GM23248 (cell line): ENCODE data around the gene PTPRT. TPM values are rescaled to one million over a fixed set of nuclear protein-coding genes. Genes with fewer than 3 reads are reported as not detected.

Source experiments
- DNase-seq: peaks from one replicate; pipeline ENCODE4 v3.0.0-alpha.2; 2015
- H2AFZ ChIP-seq: fragments of 200-600 bp; sonication (generic); 2 replicates; pipeline ENCODE4 v1.6.1; 2016; ENCODE audit warnings: antibody characterized with exemption
- H3F3A ChIP-seq: fragments of 200-600 bp; sonication (generic); 2 replicates; pipeline ENCODE4 v1.6.1; 2016; ENCODE audit warnings: mild to moderate bottlenecking, antibody characterized with exemption, mixed run types; ENCODE audit not compliant: insufficient read depth
- H3K27ac ChIP-seq: fragments of 200-600 bp; sonication (generic); 2 replicates; pipeline ENCODE4 v1.5.1; 2016; ENCODE audit warnings: mild to moderate bottlenecking
- H3K27me3 ChIP-seq: fragments of 200-600 bp; sonication (generic); replicated peaks from 2 replicates; pipeline ENCODE4 v1.6.1; 2016; ENCODE audit warnings: mild to moderate bottlenecking; ENCODE audit not compliant: insufficient read depth
- H3K36me3 ChIP-seq: fragments of 200-600 bp; sonication (generic); 2 replicates; pipeline ENCODE4 v1.6.1; 2016; ENCODE audit warnings: low read depth, mild to moderate bottlenecking
- H3K4me1 ChIP-seq: fragments of 200-600 bp; sonication (generic); 2 replicates; pipeline ENCODE4 v1.6.1; 2016; ENCODE audit warnings: mild to moderate bottlenecking; ENCODE audit not compliant: insufficient read depth
- H3K4me2 ChIP-seq: fragments of 200-600 bp; sonication (generic); one replicate; pipeline ENCODE4 v1.6.1; 2016; ENCODE audit warnings: mild to moderate bottlenecking; ENCODE audit not compliant: unreplicated experiment
- H3K4me3 ChIP-seq: fragments of 200-600 bp; sonication (generic); 2 replicates; pipeline ENCODE4 v1.5.1; 2016; ENCODE audit warnings: mild to moderate bottlenecking
- H3K79me2 ChIP-seq: fragments of 200-600 bp; sonication (generic); 2 replicates; pipeline ENCODE4 v1.6.1; 2016; ENCODE audit warnings: mild to moderate bottlenecking; ENCODE audit not compliant: insufficient read depth
- H3K9ac ChIP-seq: fragments of 200-600 bp; sonication (generic); 2 replicates; pipeline ENCODE4 v1.6.1; 2016; ENCODE audit warnings: mild to moderate bottlenecking
- H3K9me2 ChIP-seq: fragments of 200-600 bp; sonication (generic); 2 replicates; pipeline ENCODE4 v1.6.1; 2016; ENCODE audit warnings: mixed run types, mild to moderate bottlenecking, moderate library complexity; ENCODE audit not compliant: insufficient read depth
- H3K9me3 ChIP-seq: fragments of 200-600 bp; sonication (generic); one replicate; pipeline ENCODE4 v1.6.1; 2017; ENCODE audit warnings: low read depth
- H4K20me1 ChIP-seq: fragments of 200-600 bp; sonication (generic); 2 replicates; pipeline ENCODE4 v1.6.0; 2016; ENCODE audit not compliant: insufficient read depth
- EZH2 ChIP-seq: fragments of 200-600 bp; sonication (generic); IDR thresholded peaks from 2 replicates; pipeline ENCODE4 v1.6.1; 2018; ENCODE audit warnings: antibody characterized with exemption, mild to moderate bottlenecking; ENCODE audit not compliant: insufficient read depth, poor library complexity, severe bottlenecking
- EZH2phosphoT487 ChIP-seq: fragments of 200-600 bp; sonication (generic); IDR thresholded peaks from 2 replicates; pipeline ENCODE4 v1.6.1; 2018; ENCODE audit warnings: antibody characterized with exemption, moderate library complexity, mild to moderate bottlenecking, low read depth; ENCODE audit not compliant: insufficient read depth
- WGBS, 2 experiments: methylation state at CpG; one replicate each; pipeline ENCODE4 v1.1.6; 2015 to 2017; ENCODE audit warnings: low lambda C conversion rate in 2 of 2, low coverage in 1 of 2; ENCODE audit errors: missing lambda C conversion rate in 2 of 2; 5-methylcytosine and 5-hydroxymethylcytosine counted together
- in situ Hi-C: fragments of 300-500 bp; cut with MboI; formaldehyde crosslinking; loops from 2 replicates; pipeline ENCODE4 v1.15.0; 2020
- polyA plus RNA-seq: library from polyadenylated mRNA; unstranded; fragments of >200 nt; fragmentation: Nextera tagmentation; extraction: Ambion mirVana; gene quantifications from 2 replicates; pipeline ENCODE4 v1.2.1, GENCODE V29; 2016
- total RNA-seq: library from RNA; depleted of rRNA; stranded (reverse); fragments of >200 nt; shearing (Covaris generic); gene quantifications from 2 replicates; pipeline ENCODE4 v1.2.3, GENCODE V29; 2014

PTPRT gene
- total and polyA plus RNA-seq, 2 experiments from 2014 or later = not detected

DNA sequence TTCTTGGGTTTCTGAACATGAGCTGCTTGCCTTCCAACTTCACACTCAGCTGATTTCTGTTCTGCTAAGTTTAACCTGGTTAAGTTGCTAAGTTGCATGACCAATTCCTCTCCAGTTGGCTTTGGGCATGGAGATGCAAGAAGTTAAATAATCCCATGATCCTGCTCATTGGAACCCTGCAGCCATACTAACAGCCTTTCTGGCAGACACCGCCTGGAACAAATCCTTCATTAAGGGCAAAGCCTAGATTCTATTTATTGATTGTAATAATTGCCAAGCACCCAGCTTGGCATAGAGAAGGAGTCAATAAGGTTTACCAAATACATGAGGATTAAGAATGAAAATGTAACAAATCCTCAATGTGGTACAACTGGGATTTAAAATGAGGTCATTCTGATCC is 829.1 kb downstream of the PTPRT start:
- no peak overlapping the region for H3K4me3 ChIP-seq
- no peaks in the 10 kb centered on the region for H3F3A ChIP-seq
- H3K27ac ChIP-seq = no peak overlapping the region
- no peak overlapping the region for H2AFZ ChIP-seq
- H3K27me3 ChIP-seq = no peaks in the 10 kb centered on the region
- H3K4me2 ChIP-seq = no peak overlapping the region
- H4K20me1 ChIP-seq = no peaks in the 10 kb centered on the region
- TF ChIP-seq EZH2phosphoT487 = no peak
- TF ChIP-seq EZH2 = no peak
- H3K79me2 ChIP-seq = no peaks in the 10 kb centered on the region
- H3K36me3 ChIP-seq = no peaks in the 10 kb centered on the region
- no peaks in the 10 kb centered on the region for H3K4me1 ChIP-seq
- in situ Hi-C loops = no loop called here
- 43 to 48% methylated on average over 1 of the region's 1 CpG for WGBS, 2 experiments
- DNase-seq = no peak
- no peaks in the 10 kb centered on the region for H3K9me3 ChIP-seq
- H3K9ac ChIP-seq = no peak overlapping the region
- no peaks in the 10 kb centered on the region for H3K9me2 ChIP-seq

DNA sequence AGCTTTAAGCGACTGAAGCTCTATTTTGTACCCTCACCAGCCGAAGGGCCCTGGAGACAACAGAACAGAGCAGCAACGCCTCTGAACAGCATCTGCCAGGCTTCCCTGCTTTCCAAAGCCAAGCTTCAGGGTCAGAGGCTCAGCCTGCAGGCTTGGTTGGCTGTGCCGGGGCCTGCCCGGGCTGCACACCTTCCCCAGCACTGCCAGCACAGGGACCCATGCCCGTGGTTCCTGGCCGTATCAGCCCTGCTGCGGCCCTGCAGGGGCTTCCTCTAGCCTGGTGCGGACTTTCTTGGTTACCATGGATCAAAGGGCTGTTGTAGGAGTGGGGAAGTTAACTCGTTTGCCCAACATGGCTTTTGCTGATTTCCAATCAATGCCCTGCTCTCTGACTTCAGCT is 830.1 kb downstream of the PTPRT start:
- no peaks in the 10 kb centered on the region for H3K27me3 ChIP-seq
- in situ Hi-C loops = no loop called here
- no peaks in the 10 kb centered on the region for H3K4me1 ChIP-seq
- no peak overlapping the region for H3K27ac ChIP-seq
- no peak for TF ChIP-seq EZH2
- TF ChIP-seq EZH2phosphoT487 = no peak
- H3F3A ChIP-seq = no peaks in the 10 kb centered on the region
- no peak overlapping the region for H2AFZ ChIP-seq
- 33 to 37% methylated on average over 10 of the region's 10 CpGs for WGBS, 2 experiments
- H3K9ac ChIP-seq = no peak overlapping the region
- no peaks in the 10 kb centered on the region for H4K20me1 ChIP-seq
- no peak overlapping the region for H3K4me2 ChIP-seq
- no peaks in the 10 kb centered on the region for H3K79me2 ChIP-seq
- no peak overlapping the region for H3K4me3 ChIP-seq
- DNase-seq = no peak
- no peaks in the 10 kb centered on the region for H3K9me2 ChIP-seq
- H3K9me3 ChIP-seq = no peaks in the 10 kb centered on the region
- H3K36me3 ChIP-seq = no peaks in the 10 kb centered on the region

DNA sequence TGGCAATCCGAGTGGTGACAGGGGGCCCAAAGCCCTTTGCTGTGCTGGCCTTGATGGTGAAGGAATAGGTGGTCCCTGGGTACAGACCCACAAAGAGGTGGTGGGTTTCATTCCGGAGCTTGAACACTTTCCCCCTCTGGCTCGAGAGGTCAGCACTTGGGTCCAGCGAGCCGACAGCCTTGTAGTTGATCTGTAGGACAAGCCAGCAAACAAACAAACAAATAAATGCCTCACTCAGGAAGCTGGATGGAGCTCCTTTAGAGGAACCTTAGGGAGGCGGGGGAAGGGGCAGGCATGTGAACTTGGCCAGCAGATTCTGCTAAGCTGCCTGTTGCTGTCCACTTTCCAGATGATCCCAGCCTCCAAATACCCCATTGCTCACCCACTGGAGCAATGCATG is 837.6 kb downstream of the PTPRT start:
- no peak for DNase-seq
- Histone ChIP-seq H3K27ac (no peak overlapping the region), H3K4me1 (no peaks in the 10 kb centered on the region), H3K4me3 (no peak overlapping the region), H3K36me3 (no peaks in the 10 kb centered on the region), H2AFZ (no peak overlapping the region), H4K20me1 (no peaks in the 10 kb centered on the region), H3K4me2 (no peak overlapping the region), H3K9me2 (no peaks in the 10 kb centered on the region), H3K27me3 (no peaks in the 10 kb centered on the region), H3F3A (no peaks in the 10 kb centered on the region), H3K9me3 (no peaks in the 10 kb centered on the region), H3K79me2 (no peaks in the 10 kb centered on the region), H3K9ac (no peak overlapping the region)
- TF ChIP-seq EZH2 (no peak), EZH2phosphoT487 (no peak)
- 12 to 27% methylated on average over 6 of the region's 6 CpGs for WGBS, 2 experiments
- in situ Hi-C loops = no loop called here

DNA sequence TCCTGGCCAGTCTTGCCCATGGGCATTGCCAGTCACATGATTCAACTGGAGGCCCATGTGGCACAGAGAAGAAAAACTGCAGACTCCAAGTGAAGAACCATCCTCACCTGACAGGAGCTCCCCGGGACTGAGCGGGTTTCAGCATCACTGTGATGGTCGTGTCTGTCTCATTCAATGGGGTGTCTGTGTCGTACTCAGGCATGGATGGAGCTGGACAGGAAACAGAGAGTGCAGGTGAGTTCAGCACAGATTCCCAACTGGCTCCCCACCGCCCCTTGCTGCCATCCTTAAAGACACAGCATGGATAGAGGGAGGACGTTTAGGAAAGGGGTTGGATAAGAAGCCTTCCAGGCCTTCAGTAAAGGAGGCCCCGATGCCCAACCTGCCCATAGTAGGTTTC is 839.2 kb downstream of the PTPRT start:
- H3K9me3 ChIP-seq = no peaks in the 10 kb centered on the region
- H3K9me2 ChIP-seq = no peaks in the 10 kb centered on the region
- DNase-seq = no peak
- H3K79me2 ChIP-seq = no peaks in the 10 kb centered on the region
- WGBS, 2 experiments = 22 to 25% methylated on average over 7 of the region's 7 CpGs
- H4K20me1 ChIP-seq = no peaks in the 10 kb centered on the region
- no peak for TF ChIP-seq EZH2phosphoT487
- no peak for TF ChIP-seq EZH2
- no peaks in the 10 kb centered on the region for H3K36me3 ChIP-seq
- in situ Hi-C loops = no loop called here
- H3K27ac ChIP-seq = no peak overlapping the region
- H3F3A ChIP-seq = no peaks in the 10 kb centered on the region
- no peak overlapping the region for H3K9ac ChIP-seq
- no peaks in the 10 kb centered on the region for H3K27me3 ChIP-seq
- H3K4me2 ChIP-seq = no peak overlapping the region
- H2AFZ ChIP-seq = no peak overlapping the region
- no peak overlapping the region for H3K4me3 ChIP-seq
- no peaks in the 10 kb centered on the region for H3K4me1 ChIP-seq
